HG02571 (cell line): ENCODE results near the gene SLC26A8.
A peak's percentile ranks its signal among the peaks of the same experiment; 100 is the strongest.
"Not testable (repeated sequence)": the region's sequence is repeated elsewhere in the genome, so short reads cannot be mapped to it uniquely, and the experiment has no call there.

ENCODE experiments used
- ATAC-seq: cut with Tn5 transposase; IDR thresholded peaks from one replicate; pipeline ENCODE4 v1.9.1; 2021; ENCODE audit warnings: mild to moderate bottlenecking, moderate library complexity; ENCODE audit not compliant: unreplicated experiment

SLC26A8 gene

GRCh38 chr6:36019167-36019566, 5.3 kb downstream of the SLC26A8 start:
- no peak for ATAC-seq

- no peak for ATAC-seq
Observed at GRCh38 chr6:36018339-36018738, 6.1 kb downstream of the SLC26A8 start.

- no peak for ATAC-seq
Observed at GRCh38 chr6:36015666-36016065, 8.8 kb downstream of the SLC26A8 start.

GRCh38 chr6:36000451-36000850, 24.0 kb downstream of the SLC26A8 start:
- ATAC-seq = no peak

GRCh38 chr6:35993150-35993549, 31.3 kb downstream of the SLC26A8 start:
- ATAC-seq = no peak

GRCh38 chr6:35988047-35988446, 36.4 kb downstream of the SLC26A8 start:
- ATAC-seq = not testable (repeated sequence)

GRCh38 chr6:35984701-35985100, 39.7 kb downstream of the SLC26A8 start:
- no peak for ATAC-seq

- ATAC-seq = no peak
Observed at GRCh38 chr6:35980991-35981645, 43.3 kb downstream of the SLC26A8 start.

GRCh38 chr6:35980126-35980525, 44.3 kb downstream of the SLC26A8 start:
- not testable (repeated sequence) for ATAC-seq

GRCh38 chr6:35977308-35977707, 47.1 kb downstream of the SLC26A8 start:
- no peak for ATAC-seq

- peak; percentile 71 for ATAC-seq
Observed at GRCh38 chr6:35973670-35974222, 50.7 kb downstream of the SLC26A8 start.

- ATAC-seq = no peak
Observed at GRCh38 chr6:35972471-35973367, 51.7 kb downstream of the SLC26A8 start.

GRCh38 chr6:35970181-35970580, 54.3 kb downstream of the SLC26A8 start:
- no peak for ATAC-seq

GRCh38 chr6:35969646-35970045, 54.8 kb downstream of the SLC26A8 start:
- ATAC-seq = no peak

GRCh38 chr6:35968821-35969220, 55.6 kb downstream of the SLC26A8 start:
- no peak for ATAC-seq

GRCh38 chr6:35967076-35967774, 57.2 kb downstream of the SLC26A8 start:
- no peak for ATAC-seq

- no peak for ATAC-seq
Observed at GRCh38 chr6:35962779-35963560, 61.5 kb downstream of the SLC26A8 start.

- ATAC-seq = no peak
Observed at GRCh38 chr6:35960187-35960586, 64.3 kb downstream of the SLC26A8 start.

- no peak for ATAC-seq
Observed at GRCh38 chr6:35955970-35956369, 68.5 kb downstream of the SLC26A8 start.

- no peak for ATAC-seq
Observed at GRCh38 chr6:35955521-35955920, 68.9 kb downstream of the SLC26A8 start.
